Endothelial cell of umbilical vein (primary cell): ENCODE measurements around the gene B3GNT7. TPM values are rescaled to one million over a fixed set of nuclear protein-coding genes. Genes with fewer than 3 reads are reported as not detected.

Source experiments
- BruUV-seq: library from RNA; stranded (reverse); fragments of 400-500 nt; replicated peaks from 2 replicates; lab custom pipeline; 2021; lab: Mats Ljungman, UMichigan
- CTCF ChIA-PET: fragments of 300-600, 350-600 bp; sonication (Branson Sonifier 250); formaldehyde crosslinking; loops from one replicate; lab custom pipeline; 2021; ENCODE audit warnings: antibody characterized with exemption, inconsistent platforms; lab: Charles Lee
- POLR2A ChIA-PET: fragments of 300-600, 350-600 bp; sonication (Branson Sonifier 250); formaldehyde crosslinking; loops from one replicate; lab custom pipeline; 2021; ENCODE audit warnings: antibody characterized with exemption, inconsistent platforms; lab: Charles Lee
- DNase-seq: peaks from one replicate; pipeline ENCODE4 v3.0.0-alpha.2; 2011; ENCODE audit warnings: low read depth, low spot score
- FAIRE-seq: peaks from 2 replicates; lab custom pipeline; 2011; peaks lifted over from hg19 to GRCh38; lab: Jason Lieb, UNC
- H2AFZ ChIP-seq: 2 replicates; pipeline ENCODE4 v1.6.0; 2012; ENCODE audit warnings: low read depth, low read length, control low read depth, inconsistent platforms
- H3K27ac ChIP-seq: 2 replicates; pipeline ENCODE4 v1.5.1; 2011; ENCODE audit warnings: low read depth, mild to moderate bottlenecking, control low read depth, low read length, moderate library complexity; ENCODE audit not compliant: insufficient read depth
- H3K27me3 ChIP-seq, 2 experiments: 2 replicates each; pipeline versions ENCODE4 v1.6.0 to v1.6.1; 2011; ENCODE audit warnings: low read length in 2 of 2, mixed read lengths in 1 of 2; ENCODE audit not compliant: control insufficient read depth in 2 of 2, insufficient read depth in 2 of 2
- H3K36me3 ChIP-seq, 2 experiments: 2 replicates in 1 of 2; 3 replicates in 1 of 2; pipeline ENCODE4 v1.5.1; 2011; ENCODE audit warnings: low read length in 2 of 2, mild to moderate bottlenecking in 1 of 2, moderate library complexity in 1 of 2; ENCODE audit not compliant: control insufficient read depth in 2 of 2, insufficient read depth in 2 of 2; ENCODE audit errors: extremely low read depth in 1 of 2
- H3K4me1 ChIP-seq: 3 replicates; pipeline ENCODE4 v1.5.1; 2011; ENCODE audit warnings: mild to moderate bottlenecking, low read length; ENCODE audit not compliant: control insufficient read depth, insufficient read depth; ENCODE audit errors: extremely low read depth
- H3K4me2 ChIP-seq: 2 replicates; pipeline ENCODE4 v1.6.1; 2011; ENCODE audit warnings: low read length, control low read depth, mixed read lengths; ENCODE audit not compliant: insufficient read depth
- H3K4me3 ChIP-seq, 3 experiments: fragments of 200-600 bp in 1 of 3; sonication (generic), shearing (Covaris generic) in 1 of 3; replicated peaks in 1 of 3; 2 replicates each; pipeline ENCODE4 v1.5.1; 2011 to 2016; ENCODE audit warnings: control low read depth in 3 of 3, low read length in 3 of 3, mild to moderate bottlenecking in 2 of 3, inconsistent platforms in 1 of 3, low read depth in 1 of 3, moderate library complexity in 1 of 3; ENCODE audit not compliant: insufficient read depth in 1 of 3
- H3K79me2 ChIP-seq: 2 replicates; pipeline ENCODE4 v1.6.0; 2012; ENCODE audit warnings: low read length, inconsistent platforms; ENCODE audit not compliant: control insufficient read depth, insufficient read depth
- H3K9ac ChIP-seq: replicated peaks from 2 replicates; pipeline ENCODE3; 2011; ENCODE audit warnings: low read length, control low read depth; ENCODE audit not compliant: insufficient read depth; ENCODE audit errors: extremely low read depth
- H3K9me1 ChIP-seq: replicated peaks from 3 replicates; pipeline ENCODE4 v1.6.0; 2011; ENCODE audit warnings: mild to moderate bottlenecking, low read length; ENCODE audit not compliant: control insufficient read depth, insufficient read depth; ENCODE audit errors: extremely low read depth
- H3K9me3 ChIP-seq: replicated peaks from 2 replicates; pipeline ENCODE4 v1.5.1; 2012; ENCODE audit warnings: low read length, inconsistent platforms; ENCODE audit not compliant: control insufficient read depth, insufficient read depth
- H4K20me1 ChIP-seq: replicated peaks from 2 replicates; pipeline ENCODE3; 2011; ENCODE audit warnings: mild to moderate bottlenecking, low read length; ENCODE audit not compliant: control insufficient read depth, insufficient read depth; ENCODE audit errors: extremely low read depth
- CTCF ChIP-seq, 2 donors: IDR thresholded peaks; 1 replicate in 1 of 2; 2 replicates in 1 of 2; pipeline ENCODE4 v1.5.1; 2011; ENCODE audit warnings: low read length in 2 of 2, mild to moderate bottlenecking in 2 of 2, moderate library complexity in 2 of 2, control low read depth in 1 of 2, inconsistent platforms in 1 of 2, low read depth in 1 of 2; ENCODE audit not compliant: insufficient read depth in 1 of 2; ENCODE audit errors: extremely low read depth in 1 of 2
- EZH2 ChIP-seq: IDR thresholded peaks from 2 replicates; pipeline ENCODE4 v1.6.1; 2012; ENCODE audit warnings: borderline replicate concordance, low read depth, mild to moderate bottlenecking, moderate library complexity, low read length, inconsistent platforms; ENCODE audit not compliant: severe bottlenecking
- FOS ChIP-seq: IDR thresholded peaks from 2 replicates; pipeline ENCODE4 v1.6.1; 2011; ENCODE audit warnings: mild to moderate bottlenecking, low read length, moderate library complexity, borderline replicate concordance; ENCODE audit not compliant: insufficient read depth
- GATA2 ChIP-seq: IDR thresholded peaks from 2 replicates; pipeline ENCODE4 v1.7.0; 2011; ENCODE audit warnings: low read depth, mild to moderate bottlenecking, moderate library complexity, mixed read lengths, low read length; ENCODE audit not compliant: insufficient read length, insufficient read depth
- JUN ChIP-seq: IDR thresholded peaks from 2 replicates; pipeline ENCODE4 v1.6.1; 2011; ENCODE audit warnings: borderline replicate concordance, low read depth; ENCODE audit not compliant: insufficient read length, insufficient read depth
- MAX ChIP-seq: IDR thresholded peaks from 2 replicates; pipeline ENCODE4 v1.6.1; 2011; ENCODE audit not compliant: insufficient read depth, insufficient read length
- MYC ChIP-seq: IDR thresholded peaks from one replicate; pipeline ENCODE4 v1.6.1; 2011; ENCODE audit warnings: mild to moderate bottlenecking, low read depth, low read length
- POLR2A ChIP-seq: IDR thresholded peaks from 2 replicates; pipeline ENCODE4 v1.6.1; 2012; ENCODE audit warnings: low read depth, mild to moderate bottlenecking, control low read depth, low read length
- POLR2AphosphoS5 ChIP-seq: IDR thresholded peaks from 2 replicates; pipeline ENCODE4 v1.6.1; 2012; ENCODE audit warnings: low read depth, mild to moderate bottlenecking, control low read depth, low read length, moderate library complexity; ENCODE audit not compliant: insufficient read depth
- dilution Hi-C: fragments of 300-500 bp; cut with MboI; formaldehyde crosslinking; loops from one replicate; pipeline ENCODE4 v1.15.0; 2019; ENCODE audit warnings: low sequenced_read_pairs; ENCODE audit not compliant: extremely low pct_ligation_motif_present
- intact Hi-C: fragments of 100-400 bp; cut with micrococcal nuclease; formaldehyde crosslinking; loops from one replicate; pipeline ENCODE4 v1.10.0; 2022
- polyA plus RNA-seq, 4 experiments: library from polyadenylated mRNA; depleted of rRNA in 3 of 4; stranded (reverse) in 3 of 4; unstranded in 1 of 4; fragments of >200 nt; gene quantifications; 2 replicates each; pipeline versions ENCODE4 v1.2.1 to v1.2.3, GENCODE V29; 2011 to 2012; ENCODE audit warnings: missing spikeins in 1 of 4
- total RNA-seq: library from RNA; stranded (reverse); gene quantifications from 2 replicates; pipeline ENCODE4 v1.2.3, GENCODE V29; 2021

Gene B3GNT7
- total and polyA plus RNA-seq, 2 donors (not counting 3 experiments of a cell fraction or from before 2014, with no cell fraction given) = 0.39 to 1.2 TPM

- BruUV-seq = no TSS peak
- POLR2A ChIA-PET = no interaction called here
Observed at GRCh38 chr2:231383416-231384108, 11.9 kb upstream of the B3GNT7 start.

GRCh38 chr2:231384109-231384435 lies 11.4 kb upstream of the B3GNT7 start:
- Histone ChIP-seq H3K9ac (no peak overlapping the region), H3K4me2 (no peak overlapping the region), H4K20me1 (no peaks in the 10 kb centered on the region), H3K4me3 (no peak overlapping the region), H3K79me2 (no peaks in the 10 kb centered on the region), H3K4me1 (peaks cover 3% of the 10 kb centered on the region), H2AFZ (no peak overlapping the region), H3K27ac (no peak overlapping the region), H3K9me1 (no peaks in the 10 kb centered on the region), H3K36me3 (no peaks in the 10 kb centered on the region), H3K9me3 (no peaks in the 10 kb centered on the region), H3K27me3 (no peaks in the 10 kb centered on the region)
- CTCF ChIA-PET = no interaction called here
- BruUV-seq = no TSS peak
- intact Hi-C loops (no loop called here), dilution Hi-C loops (no loop called here)
- TF ChIP-seq CTCF (IDR thresholded peaks at IDR 0.05; ENCODE audit: extremely low read depth in 1 of 2, insufficient read depth in 1 of 2, low read depth in 1 of 2, low read length in 2 of 2) (no peak), GATA2 (no peak), MYC (no peak), MAX (no peak), FOS (no peak), JUN (no peak), POLR2AphosphoS5 (no peak), POLR2A (no peak), EZH2 (no peak)
- no peak for DNase-seq
- POLR2A ChIA-PET = no interaction called here
- FAIRE-seq = no peak

More at GRCh38 chr2:231383416-231384108, 11.9 kb upstream of the B3GNT7 start:
- H3K27ac ChIP-seq = no peak overlapping the region
- H3K36me3 ChIP-seq = no peaks in the 10 kb centered on the region
- H3K9ac ChIP-seq = no peak overlapping the region
- H3K79me2 ChIP-seq = no peaks in the 10 kb centered on the region
- H3K4me3 ChIP-seq = no peak overlapping the region
- DNase-seq (no peak), FAIRE-seq (no peak)
- intact Hi-C loops = no loop called here
- H3K27me3 ChIP-seq = no peaks in the 10 kb centered on the region
- no peaks in the 10 kb centered on the region for H3K9me3 ChIP-seq
- TF ChIP-seq GATA2 (no peak), EZH2 (no peak), FOS (no peak), POLR2AphosphoS5 (no peak), MYC (no peak)
- dilution Hi-C loops = no loop called here
- no peaks in the 10 kb centered on the region for H4K20me1 ChIP-seq
- no peak overlapping the region for H3K4me2 ChIP-seq
- no peaks in the 10 kb centered on the region for H3K9me1 ChIP-seq
- peaks cover 3% of the 10 kb centered on the region for H3K4me1 ChIP-seq
- no peak overlapping the region for H2AFZ ChIP-seq
- CTCF ChIA-PET = no interaction called here
